ENCODE data around the gene TTC1. TPM values are rescaled to one million over a fixed set of nuclear protein-coding genes. Genes with fewer than 3 reads are reported as not detected.
"Not testable (repeated sequence)": the region's sequence is repeated elsewhere in the genome, so short reads cannot be mapped to it uniquely, and the experiment has no call there.

Gene TTC1, protein sequence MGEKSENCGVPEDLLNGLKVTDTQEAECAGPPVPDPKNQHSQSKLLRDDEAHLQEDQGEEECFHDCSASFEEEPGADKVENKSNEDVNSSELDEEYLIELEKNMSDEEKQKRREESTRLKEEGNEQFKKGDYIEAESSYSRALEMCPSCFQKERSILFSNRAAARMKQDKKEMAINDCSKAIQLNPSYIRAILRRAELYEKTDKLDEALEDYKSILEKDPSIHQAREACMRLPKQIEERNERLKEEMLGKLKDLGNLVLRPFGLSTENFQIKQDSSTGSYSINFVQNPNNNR
- 71.3 and 76.1 TPM in 2 replicates for total RNA-seq (2014; rRNA removed; shearing (Covaris generic))

GRCh38 chr5:160008877-160009590 is at the start of gene TTC1:
TSS of gene TTC1 (plus strand) at chr5:160009139. CDS start at chr5:160010529, 1,390 bp downstream.
- peak; percentile 99 for DNase-seq (ENCODE audit: low read depth)

GRCh38 chr5:159961176-159962160 is 47.5 kb upstream of the TTC1 start:
- peak; percentile 11 for DNase-seq (ENCODE audit: low read depth)

- DNase-seq (ENCODE audit: low read depth) = no peak
Observed at GRCh38 chr5:159962214-159962613, 46.7 kb upstream of the TTC1 start.

GRCh38 chr5:159963935-159964334 is 45.0 kb upstream of the TTC1 start:
- no peak for DNase-seq (ENCODE audit: low read depth)

DNA sequence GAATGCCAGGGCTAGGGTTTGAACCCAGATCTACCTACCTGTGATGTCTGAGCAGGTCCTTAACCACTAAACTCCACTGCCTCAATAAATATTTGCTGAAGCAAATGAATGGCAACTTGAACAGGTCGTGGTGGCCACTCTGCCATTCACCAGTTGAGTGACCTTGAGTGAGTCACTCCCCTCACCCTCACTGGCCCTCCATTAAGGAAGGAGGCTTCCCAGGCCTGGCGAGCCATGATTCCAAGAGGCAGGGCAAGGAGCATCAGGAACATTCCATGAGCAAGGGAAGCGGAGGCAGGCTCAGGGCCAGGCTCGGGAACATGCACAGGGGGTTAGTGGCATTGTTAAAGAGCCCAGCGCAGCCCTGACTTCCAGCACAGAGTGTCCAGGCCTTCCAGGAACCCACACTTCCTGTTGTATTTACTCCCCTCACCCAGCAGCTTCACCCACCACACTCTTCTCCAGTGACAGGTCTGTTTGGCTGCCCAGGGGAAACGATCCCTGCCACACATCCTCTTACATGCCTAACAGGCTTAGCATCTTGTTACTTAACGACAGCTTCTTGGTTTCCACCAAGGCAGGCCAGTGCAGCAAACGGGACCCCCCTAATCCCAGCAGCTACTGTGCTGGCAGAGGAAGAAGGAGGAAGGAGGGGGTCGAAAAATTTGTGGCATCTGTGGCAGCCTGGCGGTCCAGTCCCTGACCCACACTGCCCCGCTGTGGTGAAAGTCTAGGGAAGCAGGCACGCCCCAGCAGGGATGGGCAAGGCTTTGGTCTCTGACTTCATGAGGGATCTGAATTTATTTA is 43.7 kb upstream of the TTC1 start:
- peak; percentile 43 for DNase-seq (ENCODE audit: low read depth)

GRCh38 chr5:159965838-159966128 is 43.2 kb upstream of the TTC1 start:
- not testable (repeated sequence) for DNase-seq (ENCODE audit: low read depth)

- no peak for DNase-seq (ENCODE audit: low read depth)
Observed at GRCh38 chr5:159969966-159970365, 39.0 kb upstream of the TTC1 start.

DNA sequence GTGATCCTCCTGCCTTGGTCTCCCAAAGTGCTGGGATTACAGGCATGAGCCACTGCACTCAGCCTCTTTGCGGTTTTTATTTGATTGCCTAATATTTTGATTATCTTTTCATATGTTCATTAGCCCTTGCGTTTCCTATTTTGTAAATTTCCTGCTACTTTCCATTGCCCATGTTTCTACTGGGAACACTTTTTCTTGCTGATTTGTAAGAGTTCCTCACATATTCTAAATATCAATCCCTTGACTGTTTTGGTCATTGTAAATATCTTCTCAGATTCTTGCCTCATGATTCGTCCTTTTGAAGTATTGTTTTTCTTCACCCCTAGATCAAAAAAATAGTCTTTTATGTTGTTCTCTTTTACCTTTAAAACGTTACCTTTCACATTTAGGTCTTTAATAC is 37.9 kb upstream of the TTC1 start:
- peak; percentile 64 for DNase-seq (ENCODE audit: low read depth)

GRCh38 chr5:159971514-159971913 is 37.4 kb upstream of the TTC1 start:
- DNase-seq (ENCODE audit: low read depth) = no peak

DNA sequence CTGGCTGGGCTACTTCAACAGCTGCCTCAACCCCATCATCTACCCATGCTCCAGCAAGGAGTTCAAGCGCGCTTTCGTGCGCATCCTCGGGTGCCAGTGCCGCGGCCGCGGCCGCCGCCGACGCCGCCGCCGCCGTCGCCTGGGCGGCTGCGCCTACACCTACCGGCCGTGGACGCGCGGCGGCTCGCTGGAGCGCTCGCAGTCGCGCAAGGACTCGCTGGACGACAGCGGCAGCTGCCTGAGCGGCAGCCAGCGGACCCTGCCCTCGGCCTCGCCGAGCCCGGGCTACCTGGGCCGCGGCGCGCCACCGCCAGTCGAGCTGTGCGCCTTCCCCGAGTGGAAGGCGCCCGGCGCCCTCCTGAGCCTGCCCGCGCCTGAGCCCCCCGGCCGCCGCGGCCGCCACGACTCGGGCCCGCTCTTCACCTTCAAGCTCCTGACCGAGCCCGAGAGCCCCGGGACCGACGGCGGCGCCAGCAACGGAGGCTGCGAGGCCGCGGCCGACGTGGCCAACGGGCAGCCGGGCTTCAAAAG is 36.9 kb upstream of the TTC1 start:
- no peak for DNase-seq (ENCODE audit: low read depth)

- no peak for DNase-seq (ENCODE audit: low read depth)
Observed at GRCh38 chr5:159972538-159973362, 36.2 kb upstream of the TTC1 start.

DNA sequence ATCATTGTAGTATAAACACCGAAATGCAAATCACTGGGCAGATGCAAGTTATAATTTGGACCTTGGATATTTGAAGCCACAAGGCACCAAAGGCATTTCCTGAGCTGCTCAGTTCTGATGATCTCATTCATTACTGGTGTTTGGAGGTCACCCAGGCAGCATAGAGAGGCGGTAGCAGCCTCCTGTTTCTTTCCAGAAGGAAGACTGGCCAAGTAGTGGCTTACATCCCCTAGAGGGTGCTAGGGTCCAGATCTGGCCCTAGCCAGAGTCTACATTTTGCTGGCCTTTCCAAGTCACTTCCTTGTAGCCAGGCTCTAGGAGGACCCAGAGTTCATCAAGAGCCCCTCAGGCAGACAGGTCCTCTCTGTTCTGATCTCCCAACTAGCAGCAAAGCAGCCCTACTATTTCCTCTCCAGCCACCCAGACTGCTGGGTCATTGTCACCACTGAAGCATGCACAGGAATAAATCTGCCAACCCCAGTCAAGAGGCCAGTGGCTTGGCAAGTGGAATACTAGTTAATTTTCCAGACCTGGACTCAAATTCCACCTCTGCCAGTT is 33.4 kb upstream of the TTC1 start:
- DNase-seq (ENCODE audit: low read depth) = peak; percentile 98

- DNase-seq (ENCODE audit: low read depth) = no peak
Observed at GRCh38 chr5:159976921-159977320, 32.0 kb upstream of the TTC1 start.

- no peak for DNase-seq (ENCODE audit: low read depth)
Observed at GRCh38 chr5:159978358-159978757, 30.6 kb upstream of the TTC1 start.

- no peak for DNase-seq (ENCODE audit: low read depth)
Observed at GRCh38 chr5:159982421-159983173, 26.3 kb upstream of the TTC1 start.

DNA sequence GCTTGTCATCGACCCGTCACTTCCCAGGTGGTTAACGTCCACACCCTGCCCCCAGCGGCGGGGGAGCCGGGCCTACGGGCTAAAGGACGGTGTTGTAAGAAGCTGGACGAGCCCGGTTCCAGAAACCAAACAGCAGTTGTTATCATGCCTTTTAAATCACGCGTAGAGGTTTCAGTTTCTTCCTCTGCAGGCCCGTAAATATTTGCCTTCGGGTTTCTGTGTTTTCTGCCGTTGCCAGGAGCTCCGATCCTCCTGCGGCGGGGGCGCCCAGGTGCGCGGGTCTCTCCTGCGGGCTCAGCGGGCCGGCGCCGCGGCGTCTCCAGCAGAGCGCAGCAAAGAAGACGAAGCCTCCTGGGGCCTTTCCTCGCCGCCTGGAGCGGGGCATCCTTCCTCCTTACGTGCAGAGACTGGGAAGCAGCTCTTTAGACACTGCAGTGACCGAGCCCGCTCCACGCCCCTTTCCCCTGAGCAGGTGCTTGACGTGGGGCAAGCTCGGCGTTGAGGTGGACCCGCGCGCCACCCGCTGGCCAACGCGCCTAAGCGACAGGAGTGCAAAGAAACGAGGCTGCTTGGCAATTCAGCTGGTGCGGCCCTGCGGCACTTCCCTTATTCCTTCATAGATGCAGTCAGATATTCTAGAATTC is 21.8 kb upstream of the TTC1 start:
- peak; percentile 80 for DNase-seq (ENCODE audit: low read depth)

GRCh38 chr5:159990506-159990905 is 18.4 kb upstream of the TTC1 start:
- DNase-seq (ENCODE audit: low read depth) = peak; percentile 36

DNA sequence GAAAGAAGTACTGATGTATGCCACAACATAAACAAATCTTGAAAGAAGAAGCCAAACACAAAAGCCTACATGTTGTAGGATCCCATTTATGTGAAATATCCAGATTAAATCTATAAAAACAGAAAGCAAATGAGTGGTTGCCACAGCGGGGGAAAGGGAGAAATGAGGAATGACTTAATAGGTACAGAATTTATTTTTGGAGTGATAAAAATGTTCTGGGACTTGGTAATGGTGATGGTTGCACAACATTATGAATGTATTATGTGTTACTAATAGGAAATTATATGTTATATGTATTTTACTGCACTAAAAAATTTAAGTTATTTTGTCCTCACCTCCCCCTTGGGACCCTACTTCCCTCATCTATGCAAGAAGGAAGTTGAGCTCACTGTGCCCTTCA is 16.4 kb upstream of the TTC1 start:
- DNase-seq (ENCODE audit: low read depth) = no peak

- no peak for DNase-seq (ENCODE audit: low read depth)
Observed at GRCh38 chr5:159993194-159993593, 15.7 kb upstream of the TTC1 start.

Data from M059J (cell line).